HG02798 (cell line): ENCODE data around the gene SENP8.

Source experiments
- ATAC-seq: cut with Tn5 transposase; IDR thresholded peaks from one replicate; pipeline ENCODE4 v1.9.1; 2021; ENCODE audit warnings: mild to moderate bottlenecking; ENCODE audit not compliant: unreplicated experiment, poor library complexity

The SENP8 gene

GRCh38 chr15:72173864-72174550 lies 55.8 kb downstream of the SENP8 start:
- ATAC-seq: no peak

- no peak for ATAC-seq
These were observed 56.5 kb downstream of the SENP8 start for GRCh38 chr15:72174551-72175165.

GRCh38 chr15:72175186-72176044 lies 57.2 kb downstream of the SENP8 start:
- ATAC-seq: no peak

- ATAC-seq: no peak
These were observed 58.0 kb downstream of the SENP8 start for GRCh38 chr15:72176159-72176558.

GRCh38 chr15:72176743-72177142 lies 58.5 kb downstream of the SENP8 start:
- ATAC-seq: no peak

GRCh38 chr15:72178976-72179585 lies 60.9 kb downstream of the SENP8 start:
- ATAC-seq: no peak

GRCh38 chr15:72179950-72180581 lies 61.9 kb downstream of the SENP8 start:
- ATAC-seq: no peak

- ATAC-seq: no peak
These were observed 62.6 kb downstream of the SENP8 start for GRCh38 chr15:72180761-72181324.

- ATAC-seq: no peak
These were observed 64.0 kb downstream of the SENP8 start for GRCh38 chr15:72182244-72182643.

GRCh38 chr15:72182673-72183072 lies 64.5 kb downstream of the SENP8 start:
- no peak for ATAC-seq

- no peak for ATAC-seq
These were observed 65.6 kb downstream of the SENP8 start for GRCh38 chr15:72183781-72184164.

- ATAC-seq: no peak
These were observed 66.1 kb downstream of the SENP8 start for GRCh38 chr15:72184165-72184811.

- ATAC-seq: no peak
These were observed 71.2 kb downstream of the SENP8 start for GRCh38 chr15:72189250-72189902.

- no peak for ATAC-seq
These were observed 74.2 kb downstream of the SENP8 start for GRCh38 chr15:72192416-72192815.
